NT2/D1 (cell line): ENCODE data around the gene SYNPR.

Source experiments
- DNase-seq: peaks from one replicate; pipeline ENCODE4 v3.0.0-alpha.2; 2011; ENCODE audit warnings: low read depth, low spot score
- H3K27me3 ChIP-seq: 2 replicates; pipeline ENCODE4 v1.6.0; 2011; ENCODE audit warnings: mild to moderate bottlenecking; ENCODE audit not compliant: insufficient read length, insufficient read depth
- H3K36me3 ChIP-seq: 2 replicates; pipeline ENCODE4 v1.6.1; 2011; ENCODE audit warnings: mild to moderate bottlenecking, low read length, mixed read lengths; ENCODE audit not compliant: insufficient read depth, insufficient read length
- H3K4me1 ChIP-seq: 2 replicates; pipeline ENCODE4 v1.5.1; 2011; ENCODE audit not compliant: insufficient read depth, insufficient read length
- H3K4me3 ChIP-seq: 2 replicates; pipeline ENCODE4 v1.5.1; 2011; ENCODE audit warnings: low read depth; ENCODE audit not compliant: insufficient read length
- H3K9ac ChIP-seq: 2 replicates; pipeline ENCODE4 v1.6.0; 2011; ENCODE audit warnings: low read depth; ENCODE audit not compliant: insufficient read length
- H3K9me3 ChIP-seq: 2 replicates; pipeline ENCODE4 v1.5.1; 2011; ENCODE audit warnings: mild to moderate bottlenecking, low read length; ENCODE audit not compliant: insufficient read depth
- SUZ12 ChIP-seq: IDR thresholded peaks from 2 replicates; pipeline ENCODE4 v1.6.1; 2011; ENCODE audit not compliant: insufficient read length, insufficient read depth; ENCODE audit errors: extremely low read depth
- YY1 ChIP-seq: IDR thresholded peaks from 2 replicates; pipeline ENCODE4 v1.6.1; 2011; ENCODE audit not compliant: insufficient read length, insufficient read depth
- ZNF274 ChIP-seq: IDR thresholded peaks from 2 replicates; pipeline ENCODE4 v1.6.1; 2011; ENCODE audit warnings: mild to moderate bottlenecking, low read depth, low read length

Gene SYNPR

GRCh38 chr3:63609408-63609807 lies 331.3 kb downstream of the SYNPR start:
- Histone ChIP-seq H3K9ac (no peak overlapping the region), H3K36me3 (no peaks in the 10 kb centered on the region), H3K27me3 (no peaks in the 10 kb centered on the region), H3K4me3 (no peak overlapping the region), H3K9me3 (no peaks in the 10 kb centered on the region), H3K4me1 (no peaks in the 10 kb centered on the region)
- DNase-seq, result no peak
- TF ChIP-seq SUZ12 (no peak), ZNF274 (no peak), YY1 (no peak)

- Histone ChIP-seq H3K9me3 (no peaks in the 10 kb centered on the region), H3K9ac (no peak overlapping the region), H3K36me3 (no peaks in the 10 kb centered on the region), H3K4me1 (no peaks in the 10 kb centered on the region), H3K27me3 (no peaks in the 10 kb centered on the region), H3K4me3 (no peak overlapping the region)
- no peak for DNase-seq
- TF ChIP-seq YY1 (no peak), SUZ12 (no peak), ZNF274 (no peak)
Observed at GRCh38 chr3:63609834-63610233, 331.7 kb downstream of the SYNPR start.

- no peaks in the 10 kb centered on the region for H3K27me3 ChIP-seq
- no peak overlapping the region for H3K9ac ChIP-seq
- H3K36me3 ChIP-seq, result no peaks in the 10 kb centered on the region
- H3K4me3 ChIP-seq, result no peak overlapping the region
- DNase-seq, result no peak
- H3K9me3 ChIP-seq, result no peaks in the 10 kb centered on the region
- TF ChIP-seq ZNF274 (no peak), YY1 (no peak), SUZ12 (no peak)
- no peaks in the 10 kb centered on the region for H3K4me1 ChIP-seq
Observed at GRCh38 chr3:63611382-63611781, 333.3 kb downstream of the SYNPR start.

GRCh38 chr3:63613561-63613960 lies 335.5 kb downstream of the SYNPR start:
- no peak for TF ChIP-seq YY1
- no peak for TF ChIP-seq ZNF274
- no peak for TF ChIP-seq SUZ12
- H3K9ac ChIP-seq, result no peak overlapping the region

GRCh38 chr3:63617391-63617790 lies 339.3 kb downstream of the SYNPR start:
- no peak for TF ChIP-seq ZNF274
- no peak for TF ChIP-seq SUZ12
- TF ChIP-seq YY1, result no peak
- Histone ChIP-seq H3K27me3 (no peaks in the 10 kb centered on the region), H3K9ac (no peak overlapping the region), H3K4me1 (no peaks in the 10 kb centered on the region), H3K4me3 (no peak overlapping the region), H3K9me3 (no peaks in the 10 kb centered on the region), H3K36me3 (no peaks in the 10 kb centered on the region)
- no peak for DNase-seq

More at GRCh38 chr3:63613561-63613960, 335.5 kb downstream of the SYNPR start:
- H3K4me3 ChIP-seq, result no peak overlapping the region
- no peaks in the 10 kb centered on the region for H3K27me3 ChIP-seq
- no peaks in the 10 kb centered on the region for H3K4me1 ChIP-seq
- H3K36me3 ChIP-seq, result no peaks in the 10 kb centered on the region
- DNase-seq, result no peak
- H3K9me3 ChIP-seq, result no peaks in the 10 kb centered on the region

- Histone ChIP-seq H3K4me3 (no peak overlapping the region), H3K9me3 (no peaks in the 10 kb centered on the region)
Observed at GRCh38 chr3:63624941-63625560, 346.9 kb downstream of the SYNPR start.

GRCh38 chr3:63631670-63632069 lies 353.6 kb downstream of the SYNPR start:
- H3K4me1 ChIP-seq, result no peaks in the 10 kb centered on the region
- no peak overlapping the region for H3K4me3 ChIP-seq
- no peaks in the 10 kb centered on the region for H3K9me3 ChIP-seq
- H3K36me3 ChIP-seq, result no peaks in the 10 kb centered on the region
- no peak overlapping the region for H3K9ac ChIP-seq
- no peaks in the 10 kb centered on the region for H3K27me3 ChIP-seq
- no peak for DNase-seq
- TF ChIP-seq YY1 (no peak), SUZ12 (no peak), ZNF274 (no peak)

More at GRCh38 chr3:63624941-63625560, 346.9 kb downstream of the SYNPR start:
- no peak overlapping the region for H3K9ac ChIP-seq
- DNase-seq, result no peak
- no peak for TF ChIP-seq ZNF274
- no peak for TF ChIP-seq YY1
- TF ChIP-seq SUZ12, result no peak
- H3K27me3 ChIP-seq, result no peaks in the 10 kb centered on the region
- no peaks in the 10 kb centered on the region for H3K36me3 ChIP-seq
- H3K4me1 ChIP-seq, result no peaks in the 10 kb centered on the region
